Measurements from ENCODE around the gene SLC38A7. TPM values are rescaled to one million over a fixed set of nuclear protein-coding genes. Genes with fewer than 3 reads are reported as not detected.

The SLC38A7 gene
- total and polyA plus RNA-seq, 2 of the 13 experiments (the other 11 are each of a cell fraction or from before 2014, with no cell fraction given) = 13.2 to 14.1 TPM

DNA sequence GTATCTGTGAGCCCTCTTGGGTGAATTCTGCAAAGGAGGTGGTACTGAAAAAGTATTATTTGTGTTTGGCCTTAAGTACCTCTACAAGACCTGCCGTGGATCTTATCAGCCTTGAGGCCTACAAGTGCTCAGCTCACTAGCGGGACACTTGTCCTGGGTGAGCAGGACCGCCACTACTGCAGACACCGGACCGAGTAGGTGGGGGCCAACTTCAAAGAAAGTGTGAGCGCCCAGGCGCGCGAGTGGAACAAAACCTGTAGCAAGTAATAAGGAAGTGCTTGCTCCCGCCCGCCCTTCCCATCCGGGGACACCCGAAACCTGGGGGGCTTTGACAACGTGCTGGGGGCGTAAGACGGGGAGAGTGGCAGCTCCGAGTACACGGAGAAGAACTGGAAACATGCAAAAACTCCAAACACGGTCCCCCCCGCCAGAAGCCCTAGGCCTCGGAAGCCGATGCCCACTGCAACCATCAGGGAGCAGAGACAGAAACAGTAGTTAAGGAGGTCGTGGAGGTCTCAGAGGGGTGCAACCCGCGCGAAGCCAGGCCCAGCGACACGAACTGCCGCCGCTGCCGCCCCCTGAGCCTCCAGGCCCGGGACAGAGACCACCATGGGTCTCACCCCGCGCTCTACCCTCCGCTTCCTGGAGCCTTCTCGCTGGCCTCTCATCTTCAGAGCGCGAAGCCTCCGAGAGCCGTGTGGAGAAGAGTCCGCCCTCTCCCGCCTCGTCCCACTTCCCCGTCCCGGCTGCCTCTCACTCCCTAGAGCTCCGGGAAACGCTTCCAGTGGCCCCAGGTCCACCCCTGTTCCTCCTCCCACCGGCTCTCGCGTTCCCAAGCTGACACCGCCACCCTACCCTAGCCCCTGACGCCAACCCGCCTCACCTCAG is 55.5 kb downstream of the SLC38A7 start (continued):
- TF ChIP-seq, protein P1, sequence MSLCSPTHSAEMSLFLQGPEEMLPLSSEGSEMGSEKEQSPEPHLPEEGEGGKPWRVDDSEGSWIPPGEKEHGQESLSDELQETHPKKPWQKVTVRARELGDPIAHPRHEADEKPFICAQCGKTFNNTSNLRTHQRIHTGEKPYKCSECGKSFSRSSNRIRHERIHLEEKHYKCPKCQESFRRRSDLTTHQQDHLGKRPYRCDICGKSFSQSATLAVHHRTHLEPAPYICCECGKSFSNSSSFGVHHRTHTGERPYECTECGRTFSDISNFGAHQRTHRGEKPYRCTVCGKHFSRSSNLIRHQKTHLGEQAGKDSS (CRISPR knock-in tag; IDR thresholded peaks at IDR 0.05; ENCODE audit: borderline replicate concordance, low read depth) = peak; percentile 83; the same call in 1 of the 2 replicates
- TF ChIP-seq NCOA5 (CRISPR knock-in tag; IDR thresholded peaks at IDR 0.05) (no peak), AGO1 (IDR thresholded peaks at IDR 0.05; ENCODE audit: low read depth, low read length, poor library complexity, severe bottlenecking) (peak; percentile 91), ZNF263 (CRISPR knock-in tag; IDR thresholded peaks at IDR 0.05) (0 out of 2 replicates have a peak, but pooled peaks have one; percentile 1), JUNB (CRISPR knock-in tag; IDR thresholded peaks at IDR 0.05; ENCODE audit: borderline replicate concordance) (no peak), ZNF101 (CRISPR knock-in tag; IDR thresholded peaks at IDR 0.05; ENCODE audit: borderline replicate concordance, low read depth) (0 out of 2 replicates have a peak, but pooled peaks have one; percentile 60), RFX1 (IDR thresholded peaks at IDR 0.05) (no peak), FOXK1 (CRISPR knock-in tag; IDR thresholded peaks at IDR 0.05; ENCODE audit: borderline replicate concordance, low read depth) (peak; percentile 22; the same call in 1 of the 2 replicates), ZNF891 (CRISPR knock-in tag; IDR thresholded peaks at IDR 0.05) (peak; percentile 84; the same call in 1 of the 2 replicates)
- TF ChIP-seq, protein P2, sequence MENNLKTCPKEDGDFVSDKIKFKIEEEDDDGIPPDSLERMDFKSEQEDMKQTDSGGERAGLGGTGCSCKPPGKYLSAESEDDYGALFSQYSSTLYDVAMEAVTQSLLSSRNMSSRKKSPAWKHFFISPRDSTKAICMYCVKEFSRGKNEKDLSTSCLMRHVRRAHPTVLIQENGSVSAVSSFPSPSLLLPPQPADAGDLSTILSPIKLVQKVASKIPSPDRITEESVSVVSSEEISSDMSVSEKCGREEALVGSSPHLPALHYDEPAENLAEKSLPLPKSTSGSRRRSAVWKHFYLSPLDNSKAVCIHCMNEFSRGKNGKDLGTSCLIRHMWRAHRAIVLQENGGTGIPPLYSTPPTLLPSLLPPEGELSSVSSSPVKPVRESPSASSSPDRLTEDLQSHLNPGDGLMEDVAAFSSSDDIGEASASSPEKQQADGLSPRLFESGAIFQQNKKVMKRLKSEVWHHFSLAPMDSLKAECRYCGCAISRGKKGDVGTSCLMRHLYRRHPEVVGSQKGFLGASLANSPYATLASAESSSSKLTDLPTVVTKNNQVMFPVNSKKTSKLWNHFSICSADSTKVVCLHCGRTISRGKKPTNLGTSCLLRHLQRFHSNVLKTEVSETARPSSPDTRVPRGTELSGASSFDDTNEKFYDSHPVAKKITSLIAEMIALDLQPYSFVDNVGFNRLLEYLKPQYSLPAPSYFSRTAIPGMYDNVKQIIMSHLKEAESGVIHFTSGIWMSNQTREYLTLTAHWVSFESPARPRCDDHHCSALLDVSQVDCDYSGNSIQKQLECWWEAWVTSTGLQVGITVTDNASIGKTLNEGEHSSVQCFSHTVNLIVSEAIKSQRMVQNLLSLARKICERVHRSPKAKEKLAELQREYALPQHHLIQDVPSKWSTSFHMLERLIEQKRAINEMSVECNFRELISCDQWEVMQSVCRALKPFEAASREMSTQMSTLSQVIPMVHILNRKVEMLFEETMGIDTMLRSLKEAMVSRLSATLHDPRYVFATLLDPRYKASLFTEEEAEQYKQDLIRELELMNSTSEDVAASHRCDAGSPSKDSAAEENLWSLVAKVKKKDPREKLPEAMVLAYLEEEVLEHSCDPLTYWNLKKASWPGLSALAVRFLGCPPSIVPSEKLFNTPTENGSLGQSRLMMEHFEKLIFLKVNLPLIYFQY (CRISPR knock-in tag; IDR thresholded peaks at IDR 0.05; ENCODE audit: borderline replicate concordance) = no peak
- TF ChIP-seq, protein P3, sequence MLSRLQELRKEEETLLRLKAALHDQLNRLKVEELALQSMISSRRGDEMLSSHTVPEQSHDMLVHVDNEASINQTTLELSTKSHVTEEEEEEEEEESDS (CRISPR knock-in tag; IDR thresholded peaks at IDR 0.05; ENCODE audit: borderline replicate concordance) = 0 out of 2 replicates have a peak, but pooled peaks have one; percentile 39
- TF ChIP-seq, protein P4, sequence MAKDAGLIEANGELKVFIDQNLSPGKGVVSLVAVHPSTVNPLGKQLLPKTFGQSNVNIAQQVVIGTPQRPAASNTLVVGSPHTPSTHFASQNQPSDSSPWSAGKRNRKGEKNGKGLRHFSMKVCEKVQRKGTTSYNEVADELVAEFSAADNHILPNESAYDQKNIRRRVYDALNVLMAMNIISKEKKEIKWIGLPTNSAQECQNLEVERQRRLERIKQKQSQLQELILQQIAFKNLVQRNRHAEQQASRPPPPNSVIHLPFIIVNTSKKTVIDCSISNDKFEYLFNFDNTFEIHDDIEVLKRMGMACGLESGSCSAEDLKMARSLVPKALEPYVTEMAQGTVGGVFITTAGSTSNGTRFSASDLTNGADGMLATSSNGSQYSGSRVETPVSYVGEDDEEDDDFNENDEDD (CRISPR knock-in tag; IDR thresholded peaks at IDR 0.05; ENCODE audit: borderline replicate concordance) = no peak
- TF ChIP-seq, protein P5, sequence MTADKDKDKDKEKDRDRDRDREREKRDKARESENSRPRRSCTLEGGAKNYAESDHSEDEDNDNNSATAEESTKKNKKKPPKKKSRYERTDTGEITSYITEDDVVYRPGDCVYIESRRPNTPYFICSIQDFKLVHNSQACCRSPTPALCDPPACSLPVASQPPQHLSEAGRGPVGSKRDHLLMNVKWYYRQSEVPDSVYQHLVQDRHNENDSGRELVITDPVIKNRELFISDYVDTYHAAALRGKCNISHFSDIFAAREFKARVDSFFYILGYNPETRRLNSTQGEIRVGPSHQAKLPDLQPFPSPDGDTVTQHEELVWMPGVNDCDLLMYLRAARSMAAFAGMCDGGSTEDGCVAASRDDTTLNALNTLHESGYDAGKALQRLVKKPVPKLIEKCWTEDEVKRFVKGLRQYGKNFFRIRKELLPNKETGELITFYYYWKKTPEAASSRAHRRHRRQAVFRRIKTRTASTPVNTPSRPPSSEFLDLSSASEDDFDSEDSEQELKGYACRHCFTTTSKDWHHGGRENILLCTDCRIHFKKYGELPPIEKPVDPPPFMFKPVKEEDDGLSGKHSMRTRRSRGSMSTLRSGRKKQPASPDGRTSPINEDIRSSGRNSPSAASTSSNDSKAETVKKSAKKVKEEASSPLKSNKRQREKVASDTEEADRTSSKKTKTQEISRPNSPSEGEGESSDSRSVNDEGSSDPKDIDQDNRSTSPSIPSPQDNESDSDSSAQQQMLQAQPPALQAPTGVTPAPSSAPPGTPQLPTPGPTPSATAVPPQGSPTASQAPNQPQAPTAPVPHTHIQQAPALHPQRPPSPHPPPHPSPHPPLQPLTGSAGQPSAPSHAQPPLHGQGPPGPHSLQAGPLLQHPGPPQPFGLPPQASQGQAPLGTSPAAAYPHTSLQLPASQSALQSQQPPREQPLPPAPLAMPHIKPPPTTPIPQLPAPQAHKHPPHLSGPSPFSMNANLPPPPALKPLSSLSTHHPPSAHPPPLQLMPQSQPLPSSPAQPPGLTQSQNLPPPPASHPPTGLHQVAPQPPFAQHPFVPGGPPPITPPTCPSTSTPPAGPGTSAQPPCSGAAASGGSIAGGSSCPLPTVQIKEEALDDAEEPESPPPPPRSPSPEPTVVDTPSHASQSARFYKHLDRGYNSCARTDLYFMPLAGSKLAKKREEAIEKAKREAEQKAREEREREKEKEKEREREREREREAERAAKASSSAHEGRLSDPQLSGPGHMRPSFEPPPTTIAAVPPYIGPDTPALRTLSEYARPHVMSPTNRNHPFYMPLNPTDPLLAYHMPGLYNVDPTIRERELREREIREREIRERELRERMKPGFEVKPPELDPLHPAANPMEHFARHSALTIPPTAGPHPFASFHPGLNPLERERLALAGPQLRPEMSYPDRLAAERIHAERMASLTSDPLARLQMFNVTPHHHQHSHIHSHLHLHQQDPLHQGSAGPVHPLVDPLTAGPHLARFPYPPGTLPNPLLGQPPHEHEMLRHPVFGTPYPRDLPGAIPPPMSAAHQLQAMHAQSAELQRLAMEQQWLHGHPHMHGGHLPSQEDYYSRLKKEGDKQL (CRISPR knock-in tag; IDR thresholded peaks at IDR 0.05; ENCODE audit: low read depth) = 0 out of 2 replicates have a peak, but pooled peaks have one; percentile 9

All from HepG2 (cell line).